Left hindlimb (tissue), 1 donor: ENCODE results near the gene GPR152.

Source experiments
- DNase-seq: peaks from one replicate; pipeline ENCODE4 v3.0.0-alpha.2; 2018

Gene GPR152

DNA sequence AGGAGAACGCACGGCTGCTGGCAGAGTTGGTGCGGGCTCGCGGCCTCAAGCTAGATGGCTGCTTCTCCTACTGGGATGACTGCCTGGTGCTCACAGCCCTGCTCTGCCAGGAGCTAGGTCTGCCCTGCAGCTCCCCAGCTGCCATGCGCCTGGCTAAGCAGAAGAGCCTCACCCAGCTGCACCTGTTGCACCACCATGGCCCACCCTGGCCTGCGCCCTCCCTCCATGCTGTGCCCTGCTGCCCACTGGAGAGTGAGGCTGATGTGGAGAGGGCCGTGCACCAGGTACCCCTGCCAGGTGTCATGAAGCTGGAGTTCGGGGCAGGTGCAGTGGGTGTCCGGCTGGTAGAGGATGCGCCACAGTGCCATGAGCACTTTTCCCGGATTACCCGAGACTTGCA is 29.1 kb downstream of the GPR152 start:
- no peak for DNase-seq

DNA sequence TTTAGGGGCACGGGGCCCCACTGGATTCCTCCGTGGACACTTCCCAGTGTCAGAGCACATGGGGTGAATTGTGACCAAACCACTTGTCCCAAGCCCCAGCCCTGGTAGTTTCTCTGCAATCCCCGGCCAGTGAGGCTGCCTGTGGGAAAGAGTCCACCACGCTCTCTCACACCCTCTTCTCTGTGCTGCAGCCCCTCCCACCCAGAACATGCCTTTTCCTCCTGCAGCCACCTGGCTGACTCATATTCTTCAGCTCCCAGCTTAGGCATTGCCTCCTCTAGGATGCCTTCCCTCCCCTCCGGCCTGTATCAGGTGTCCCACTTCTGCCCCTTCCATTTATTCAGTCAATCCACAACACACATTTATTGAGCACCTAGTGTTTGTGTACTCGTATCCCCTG is 29.6 kb downstream of the GPR152 start:
- DNase-seq = no peak

DNA sequence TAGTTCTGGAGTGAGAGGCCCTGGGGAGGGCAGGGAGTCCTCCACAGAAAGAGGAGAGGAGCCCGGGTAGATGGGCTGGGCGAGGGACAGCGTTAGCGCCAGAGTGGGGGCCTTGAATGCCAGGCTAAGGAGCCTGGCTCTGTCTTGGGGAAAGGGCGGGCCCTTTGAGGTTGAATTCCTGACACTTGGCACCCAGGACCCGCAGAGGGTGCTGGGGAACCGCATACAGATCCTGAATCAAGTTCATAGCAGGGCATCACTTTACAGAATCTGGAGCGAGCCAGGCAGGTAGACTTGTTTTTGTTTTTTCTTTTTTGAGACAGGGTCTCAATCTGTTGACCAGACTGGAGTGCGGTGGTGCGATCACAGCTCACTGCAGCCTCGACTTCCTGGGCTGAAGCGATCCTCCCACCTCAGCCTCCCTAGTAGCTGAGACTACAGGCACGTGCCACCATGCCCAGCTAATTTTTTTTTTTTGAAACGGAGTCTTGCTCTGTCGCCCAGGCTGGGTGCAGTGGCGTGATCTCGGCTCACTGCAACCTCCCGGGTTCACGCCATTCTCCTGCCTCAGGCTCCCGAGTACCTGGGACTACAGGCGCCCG is 31.0 kb downstream of the GPR152 start:
- DNase-seq = no peak

DNA sequence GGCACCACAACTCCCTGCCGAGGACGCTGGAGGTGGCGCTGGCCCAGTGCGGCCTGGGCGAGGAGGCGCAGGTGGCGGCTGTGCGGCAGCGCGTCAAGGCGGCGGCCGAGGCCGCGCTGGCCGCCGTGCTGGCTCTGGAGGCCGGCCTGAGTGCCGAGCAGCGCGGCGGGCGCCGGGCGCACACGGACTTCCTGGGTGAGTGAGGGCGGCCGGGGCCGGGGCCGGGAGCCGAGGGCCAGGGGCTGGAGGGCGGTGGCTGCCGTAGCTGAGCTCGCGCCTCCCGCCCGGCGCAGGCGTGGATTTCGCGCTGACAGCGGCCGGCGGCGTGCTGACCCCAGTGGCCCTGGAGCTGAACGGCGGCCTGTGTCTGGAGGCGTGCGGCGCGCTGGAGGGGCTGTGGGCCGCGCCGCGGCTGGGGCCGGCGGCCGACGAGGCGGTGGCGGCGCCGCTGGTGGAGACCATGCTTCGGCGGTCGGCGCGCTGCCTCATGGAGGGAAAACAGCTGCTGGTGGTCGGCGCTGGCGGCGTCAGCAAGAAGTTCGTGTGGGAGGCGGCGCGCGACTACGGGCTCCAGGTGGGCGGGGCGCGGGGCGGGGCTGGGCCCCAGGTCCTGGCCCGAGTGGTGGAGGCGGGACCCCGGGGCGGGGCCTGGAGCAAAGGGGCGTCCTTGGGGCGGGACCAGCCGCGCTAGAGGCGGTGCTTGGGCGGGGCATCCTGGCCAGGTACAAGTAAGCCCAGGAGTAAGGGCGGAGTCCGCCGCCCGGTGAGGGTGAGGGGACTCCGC is 31.7 kb downstream of the GPR152 start:
- DNase-seq = peak; percentile 97

DNA sequence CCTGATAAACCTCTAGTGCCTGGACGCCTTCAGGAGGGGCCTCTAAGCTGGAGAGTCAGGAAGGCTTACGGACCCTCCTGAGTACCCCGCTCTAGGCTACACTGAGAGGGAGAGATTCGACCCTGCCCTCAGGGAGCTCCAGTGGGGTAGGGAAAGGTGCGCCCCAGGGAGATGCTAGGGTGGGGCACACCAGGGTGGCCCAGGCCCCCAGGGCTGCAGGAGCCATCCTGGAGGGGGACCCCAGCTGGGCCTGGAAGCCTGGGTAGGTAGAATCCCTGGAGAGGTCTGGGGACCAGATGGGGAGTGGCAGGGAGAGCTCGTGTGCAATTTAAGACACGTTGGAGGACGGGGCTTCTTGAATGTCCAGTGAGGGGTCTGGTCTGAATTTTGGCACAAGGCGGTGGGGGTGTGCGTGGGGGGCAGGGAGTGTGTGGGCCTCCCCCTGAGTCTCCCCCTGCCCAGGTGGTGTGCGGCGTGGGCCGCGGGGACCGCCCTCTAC is 32.3 kb downstream of the GPR152 start:
- DNase-seq = no peak

DNA sequence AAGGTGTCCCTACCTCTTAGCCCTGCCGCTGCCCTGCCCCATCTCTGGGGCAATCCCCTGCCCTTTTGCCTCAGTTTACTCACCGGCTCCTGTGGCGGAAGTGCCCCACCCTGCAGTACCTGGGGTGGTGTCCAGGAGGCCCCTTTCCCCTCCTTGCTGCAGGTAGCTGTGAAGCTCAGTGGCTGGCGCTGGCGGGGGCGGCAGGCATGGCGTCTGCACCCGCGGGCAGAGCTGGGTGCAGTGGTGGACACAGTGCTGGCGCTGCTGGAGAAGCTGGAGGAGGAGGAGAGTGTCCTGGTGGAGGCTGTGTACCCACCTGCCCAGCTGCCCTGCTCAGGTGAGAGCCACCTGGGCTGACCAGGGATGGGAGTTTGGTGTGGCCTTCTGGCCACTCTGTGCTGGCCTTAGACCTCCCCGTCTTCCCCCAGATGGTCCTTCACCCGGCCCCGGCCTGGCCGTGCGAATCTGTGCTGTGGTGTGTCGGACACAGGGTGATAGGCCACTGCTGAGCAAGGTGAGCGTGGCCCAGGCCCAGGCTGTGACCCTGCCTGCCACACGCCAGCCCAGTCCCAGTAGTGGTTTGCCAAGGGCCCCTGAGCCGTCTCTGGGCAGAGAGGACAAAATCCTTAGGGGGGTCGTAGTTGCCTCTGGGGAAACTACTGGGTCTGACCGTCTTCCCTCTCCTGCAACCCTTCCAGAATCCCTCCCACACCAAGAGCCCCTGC is 33.0 kb downstream of the GPR152 start:
- DNase-seq = no peak

DNA sequence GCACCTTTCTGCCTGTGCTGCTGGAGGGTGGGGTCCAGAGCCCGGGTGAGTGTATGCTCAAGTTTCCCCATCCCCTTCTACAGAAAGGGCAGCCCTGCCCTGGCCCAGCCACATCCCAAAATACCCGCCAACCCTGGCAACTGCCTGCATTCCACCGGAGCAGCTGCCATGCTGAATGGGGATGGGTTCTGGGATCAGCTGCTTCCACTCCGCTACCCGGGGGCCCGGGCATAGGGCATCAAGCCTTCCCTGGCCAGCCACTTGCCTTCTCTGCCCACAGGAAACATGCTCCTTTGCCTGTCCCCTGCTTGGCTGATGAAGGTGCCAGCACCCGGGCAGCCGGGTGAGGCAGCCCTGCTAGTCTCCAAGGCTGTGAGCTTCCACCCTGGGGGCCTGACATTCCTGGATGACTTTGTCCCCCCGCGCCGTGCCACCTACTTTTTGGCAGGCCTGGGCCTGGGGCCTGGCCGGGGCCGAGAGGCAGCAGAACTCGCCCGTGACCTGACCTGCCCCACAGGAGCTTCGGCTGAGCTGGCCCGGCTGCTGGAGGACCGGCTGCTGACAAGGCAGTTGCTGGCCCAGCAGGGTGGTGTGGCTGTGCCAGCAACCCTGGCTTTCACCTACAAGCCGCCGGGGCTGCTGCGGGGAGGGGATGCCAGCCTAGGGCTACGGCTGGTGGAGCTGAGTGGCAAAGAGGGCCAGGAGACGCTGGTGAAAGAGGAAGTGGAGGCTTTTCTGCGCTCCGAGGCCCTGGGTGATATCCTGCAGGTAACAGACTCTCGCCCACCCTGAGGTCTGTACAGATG is 33.9 kb downstream of the GPR152 start:
- DNase-seq = peak; percentile 68

DNA sequence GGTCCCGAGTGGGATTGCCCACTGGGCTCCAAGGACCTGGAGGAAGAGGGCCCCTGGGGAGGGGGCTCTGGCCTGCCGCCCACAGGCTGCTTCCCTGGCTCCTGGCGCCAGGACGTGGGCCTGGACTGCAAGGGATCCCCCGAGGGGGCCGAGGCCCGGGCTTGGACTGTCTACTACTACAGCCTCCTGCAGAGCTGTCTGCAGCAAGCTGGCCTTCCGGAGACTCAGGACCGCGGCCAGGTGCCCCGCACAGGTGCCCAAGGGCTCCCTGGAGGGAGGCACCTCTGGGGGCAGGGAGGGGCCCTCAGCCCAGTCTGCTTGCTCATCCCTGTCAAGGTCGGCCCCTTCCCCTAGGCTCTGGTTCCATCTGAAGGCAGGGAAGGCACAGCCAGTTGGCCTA is 35.1 kb downstream of the GPR152 start:
- no peak for DNase-seq

DNA sequence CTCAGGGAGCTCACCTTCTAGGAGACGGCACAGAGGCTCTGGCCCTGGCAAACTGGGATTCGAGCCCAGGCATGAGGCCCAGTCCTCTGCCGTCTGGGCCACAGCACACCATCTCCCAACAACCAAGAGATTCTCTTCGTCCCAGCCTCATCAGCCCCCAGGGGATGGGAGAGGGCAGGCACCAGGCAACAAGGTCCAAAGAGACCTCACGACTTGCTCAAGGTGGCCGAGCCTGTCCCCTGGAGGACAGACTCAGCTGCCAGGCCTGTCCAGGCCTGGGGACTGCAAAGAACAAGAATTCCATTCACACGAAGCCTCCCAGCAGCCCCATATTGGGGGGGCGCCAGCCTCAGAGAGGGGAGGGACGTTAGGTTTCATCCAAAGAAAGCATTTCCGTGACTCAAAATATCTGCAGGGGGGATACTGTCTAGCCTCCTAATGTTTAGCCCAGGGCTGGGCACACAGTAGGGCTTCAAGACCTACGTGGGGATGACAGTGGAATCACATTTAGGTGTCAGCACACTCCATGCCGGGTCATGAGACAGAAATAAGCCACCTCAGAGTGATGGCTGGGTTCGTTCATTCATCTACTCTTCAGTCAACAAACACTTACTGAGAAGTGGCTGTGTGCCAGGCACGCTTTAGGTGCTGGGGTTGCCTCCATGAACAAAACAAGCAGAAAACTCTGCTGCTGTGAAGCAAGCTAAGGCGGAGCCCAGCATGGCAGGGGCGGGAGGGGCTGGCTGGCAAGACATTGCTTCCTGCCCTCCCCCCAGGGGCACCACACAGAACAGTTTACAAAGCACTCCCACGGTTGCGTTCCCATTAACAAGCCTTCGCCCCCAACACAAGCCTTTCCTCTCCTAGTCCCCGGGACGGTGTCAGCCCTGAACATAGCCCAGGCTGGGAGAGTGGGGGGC is 35.9 kb downstream of the GPR152 start:
- DNase-seq = no peak

DNA sequence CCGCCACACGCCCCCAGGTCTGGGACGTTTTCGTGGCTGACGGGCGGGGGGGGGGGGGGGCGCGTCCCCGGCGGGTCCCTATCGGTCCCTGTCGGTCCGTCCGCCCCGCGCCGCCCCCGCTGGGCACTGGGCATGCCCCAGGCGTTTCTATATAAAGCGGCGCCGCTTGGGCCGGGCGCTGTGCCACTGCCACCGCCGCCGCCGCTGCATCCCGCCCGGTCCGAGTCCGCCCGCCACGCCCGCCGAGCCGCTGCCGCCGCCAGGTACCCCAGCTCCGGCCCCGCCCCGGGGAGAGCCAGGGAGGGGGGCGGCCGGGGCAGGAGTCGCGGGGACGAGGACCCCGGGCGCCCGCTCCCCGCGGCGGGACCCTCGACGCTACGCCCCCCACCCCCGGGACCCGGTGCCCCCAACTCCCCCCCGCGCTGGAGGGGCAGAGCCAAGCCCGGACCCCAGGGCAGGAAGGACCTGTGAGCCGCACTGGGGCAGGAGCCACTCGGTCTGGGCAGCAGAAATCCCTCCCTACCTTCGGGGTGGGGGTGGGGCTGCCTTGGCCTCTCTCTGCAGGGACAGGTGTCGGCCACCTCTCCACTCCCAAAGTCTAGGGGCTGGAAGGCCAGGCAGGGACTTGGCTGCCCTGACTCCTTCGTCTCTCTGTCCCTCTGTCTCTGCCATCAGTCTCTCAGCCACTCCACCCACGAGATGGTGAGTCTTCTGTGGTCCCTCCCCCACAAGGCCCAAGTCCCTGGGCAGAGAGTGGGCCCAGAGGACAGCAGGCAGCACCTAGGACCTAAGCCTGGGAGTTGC is 36.8 kb downstream of the GPR152 start, which contains the start of gene CARNS1:
TSS of gene CARNS1 (plus strand) at position 178 of the 804 bp plus-strand sequence. CDS start at position 700, 522 bp downstream.
- DNase-seq = no peak

DNA sequence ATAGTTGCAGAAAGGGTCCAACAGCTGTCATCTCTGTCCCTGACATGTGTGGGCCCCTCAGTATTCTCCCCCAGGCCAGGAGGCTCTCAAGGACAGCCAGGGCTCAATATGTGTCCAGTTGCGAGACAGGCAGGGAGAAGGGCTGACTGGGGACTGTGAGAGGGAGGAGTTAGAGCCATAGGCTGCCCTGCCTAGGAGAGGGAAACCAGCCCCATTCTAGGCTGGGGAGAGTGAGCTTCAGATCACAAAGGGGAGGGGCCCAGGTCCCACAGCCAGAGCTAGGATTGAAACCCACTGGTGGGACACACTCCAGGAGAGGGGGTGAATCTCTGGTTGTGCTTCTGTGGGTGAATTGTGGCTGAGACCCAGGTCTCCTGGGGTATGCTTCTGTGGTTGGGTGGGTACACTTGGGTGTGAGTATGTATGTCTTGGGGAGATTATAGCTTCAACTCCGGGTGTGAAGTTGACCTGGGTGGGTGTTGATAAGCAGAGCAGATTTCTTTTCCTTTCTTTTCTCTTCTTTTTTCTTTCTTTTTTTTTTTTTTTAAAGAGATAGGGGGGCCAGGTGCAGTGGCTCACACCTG is 39.2 kb downstream of the GPR152 start:
- no peak for DNase-seq

DNA sequence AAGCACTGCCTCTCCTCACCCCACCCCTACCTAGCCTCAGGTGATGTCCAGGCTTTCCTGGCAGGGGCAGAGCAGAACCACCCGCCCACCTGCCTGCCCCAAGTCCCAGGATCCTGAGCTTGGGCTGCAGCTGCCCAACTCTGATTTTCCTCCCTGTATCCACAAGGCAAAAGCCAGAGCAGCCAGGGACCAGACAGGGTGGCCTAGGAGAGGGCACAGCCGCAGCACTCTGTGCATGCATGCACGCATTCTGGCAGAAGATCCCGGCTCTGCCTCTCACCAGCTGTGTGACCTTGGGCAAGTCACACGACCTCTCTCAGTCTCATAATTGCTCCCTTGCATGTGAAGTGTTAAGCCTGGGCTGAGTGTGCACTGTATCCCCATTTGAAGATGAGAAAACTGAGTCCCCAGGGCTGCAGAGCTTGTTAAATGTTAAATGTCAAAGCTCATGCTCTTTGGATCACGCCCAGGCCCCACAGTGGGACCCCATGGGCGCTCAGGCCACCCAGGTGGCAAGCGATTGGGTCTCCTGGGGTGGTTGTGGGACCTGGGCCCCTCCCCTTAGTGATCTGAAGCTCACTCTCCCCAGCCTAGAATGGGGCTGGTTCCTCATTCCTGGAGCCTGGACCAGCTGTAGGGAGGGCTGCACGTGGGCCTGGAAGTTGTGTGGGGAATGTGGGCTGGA is 39.9 kb downstream of the GPR152 start:
- no peak for DNase-seq

DNA sequence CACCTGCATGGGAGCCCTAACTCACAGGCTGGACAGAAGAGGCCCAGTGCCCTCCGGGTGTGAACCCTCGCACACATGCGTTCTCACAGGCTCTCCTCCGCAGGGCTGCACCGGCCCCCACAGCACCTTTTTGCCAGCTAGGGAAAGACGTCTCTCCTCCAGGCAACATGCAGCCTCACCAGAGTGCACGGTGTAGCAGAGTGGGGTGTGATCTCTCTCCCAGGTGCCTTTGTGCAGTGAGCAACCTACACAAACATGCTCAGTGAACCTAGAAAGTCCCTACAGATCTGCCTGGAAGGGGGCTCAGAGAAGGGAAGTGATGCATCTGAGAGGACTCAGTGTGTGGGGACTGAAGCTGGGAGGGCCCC is 40.8 kb downstream of the GPR152 start:
- no peak for DNase-seq

DNA sequence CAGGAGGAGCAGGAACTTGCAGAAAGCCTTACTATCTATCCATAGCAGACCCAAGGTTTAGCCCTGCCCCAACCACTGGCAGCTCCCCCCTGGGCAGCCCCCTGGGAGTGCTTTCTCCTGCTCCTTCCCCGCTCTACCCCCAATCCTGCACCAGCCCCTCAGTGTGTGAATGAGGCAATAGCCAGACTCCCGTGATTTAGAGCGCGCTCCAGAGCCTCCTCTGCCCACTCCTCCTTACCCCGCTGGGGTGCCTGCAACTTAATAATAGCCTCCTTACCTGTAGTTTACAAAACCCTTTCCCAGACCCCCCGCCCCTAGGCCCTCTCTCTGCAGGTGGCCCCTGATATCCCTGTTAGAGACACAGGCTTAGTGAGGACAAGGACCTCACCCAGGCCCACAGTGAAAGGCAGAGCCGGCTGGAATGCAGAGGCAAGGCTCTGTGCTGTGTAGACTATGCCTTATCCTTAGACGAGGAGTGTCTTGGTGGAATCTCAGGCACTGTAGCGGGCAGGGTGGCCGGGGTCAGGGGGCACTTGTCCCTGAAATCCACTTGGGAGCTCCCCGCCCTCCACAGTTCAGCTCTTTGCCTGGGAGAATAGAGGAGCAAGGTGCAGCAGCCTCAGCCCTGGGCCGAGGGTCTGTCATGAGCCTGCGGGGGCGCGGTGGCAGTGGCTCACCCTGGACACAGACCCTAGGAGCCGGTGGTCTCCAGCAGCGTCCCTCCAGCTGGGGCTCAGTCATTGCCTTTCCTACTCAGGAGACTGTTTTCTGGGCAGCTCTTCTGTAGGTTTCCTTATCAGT is 41.3 kb downstream of the GPR152 start:
- no peak for DNase-seq

DNA sequence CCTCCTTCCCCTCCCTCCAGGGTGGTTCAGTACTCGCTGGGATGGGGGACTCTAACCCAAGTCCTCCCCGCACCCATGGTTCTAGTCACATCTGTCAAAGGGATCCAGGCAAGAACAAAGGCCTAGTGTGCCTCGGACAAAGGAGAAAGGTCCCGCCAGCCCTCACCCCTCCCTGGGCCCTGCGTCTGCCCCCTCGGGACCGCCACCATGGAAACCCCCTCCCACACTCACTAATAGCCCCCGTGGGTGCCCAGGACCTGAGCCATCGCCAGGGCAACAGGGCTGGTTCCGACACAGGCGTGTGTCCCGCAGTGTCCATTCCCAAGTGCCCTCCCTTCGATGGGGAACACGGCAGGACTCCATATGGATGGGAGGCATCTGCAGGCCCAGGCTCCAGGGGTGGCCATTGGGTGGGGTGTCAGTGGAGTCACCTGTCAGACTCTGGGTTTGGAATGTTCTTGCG is 42.1 kb downstream of the GPR152 start:
- DNase-seq = no peak

DNA sequence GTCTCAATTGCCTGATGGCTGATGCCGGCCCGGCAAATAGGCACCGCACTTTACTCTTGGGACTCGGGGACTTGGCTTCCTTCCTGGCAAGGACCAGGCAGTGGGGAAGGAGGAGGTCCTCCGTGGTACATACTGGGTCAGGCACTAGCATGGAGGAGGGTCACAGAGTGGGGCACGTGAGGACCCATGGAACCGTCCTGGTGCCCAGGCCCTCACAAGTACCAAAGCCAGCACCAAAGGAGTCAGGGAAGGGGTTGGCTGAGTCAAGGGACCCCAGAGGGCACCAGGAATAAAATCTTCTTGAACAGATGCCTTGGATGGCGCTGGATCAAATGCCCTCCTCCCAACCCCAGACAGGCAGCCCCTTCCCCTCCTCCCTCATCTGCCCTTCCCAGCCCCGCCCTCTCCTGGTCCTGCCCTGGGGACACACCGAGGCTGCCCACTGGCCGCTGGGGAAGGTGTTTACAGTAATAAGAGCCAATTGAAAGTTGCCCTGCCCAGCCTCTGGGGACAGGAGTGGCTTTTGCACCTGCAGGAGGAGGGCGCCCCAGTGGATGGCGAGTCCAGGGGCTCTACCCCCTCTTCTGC is 42.7 kb downstream of the GPR152 start:
- no peak for DNase-seq

DNA sequence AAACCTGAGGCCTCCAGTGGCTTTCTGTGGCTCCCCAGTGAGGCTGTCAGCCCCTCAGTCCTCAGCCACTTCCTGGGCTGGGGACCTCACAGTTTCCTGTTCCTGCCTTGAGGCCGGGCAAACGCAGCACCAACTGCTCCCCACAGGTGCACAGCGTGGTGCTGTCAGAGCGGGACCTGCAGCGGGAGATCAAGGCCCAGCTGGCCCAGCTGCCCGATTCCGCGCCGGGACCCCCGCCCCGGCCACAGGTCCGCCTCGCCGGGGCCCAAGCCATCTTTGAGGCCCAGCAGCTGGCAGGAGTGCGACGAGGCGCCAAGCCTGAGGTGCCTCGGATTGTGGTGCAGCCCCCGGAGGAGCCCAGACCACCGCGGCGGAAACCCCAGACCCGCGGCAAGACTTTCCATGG is 43.3 kb downstream of the GPR152 start:
- no peak for DNase-seq

DNA sequence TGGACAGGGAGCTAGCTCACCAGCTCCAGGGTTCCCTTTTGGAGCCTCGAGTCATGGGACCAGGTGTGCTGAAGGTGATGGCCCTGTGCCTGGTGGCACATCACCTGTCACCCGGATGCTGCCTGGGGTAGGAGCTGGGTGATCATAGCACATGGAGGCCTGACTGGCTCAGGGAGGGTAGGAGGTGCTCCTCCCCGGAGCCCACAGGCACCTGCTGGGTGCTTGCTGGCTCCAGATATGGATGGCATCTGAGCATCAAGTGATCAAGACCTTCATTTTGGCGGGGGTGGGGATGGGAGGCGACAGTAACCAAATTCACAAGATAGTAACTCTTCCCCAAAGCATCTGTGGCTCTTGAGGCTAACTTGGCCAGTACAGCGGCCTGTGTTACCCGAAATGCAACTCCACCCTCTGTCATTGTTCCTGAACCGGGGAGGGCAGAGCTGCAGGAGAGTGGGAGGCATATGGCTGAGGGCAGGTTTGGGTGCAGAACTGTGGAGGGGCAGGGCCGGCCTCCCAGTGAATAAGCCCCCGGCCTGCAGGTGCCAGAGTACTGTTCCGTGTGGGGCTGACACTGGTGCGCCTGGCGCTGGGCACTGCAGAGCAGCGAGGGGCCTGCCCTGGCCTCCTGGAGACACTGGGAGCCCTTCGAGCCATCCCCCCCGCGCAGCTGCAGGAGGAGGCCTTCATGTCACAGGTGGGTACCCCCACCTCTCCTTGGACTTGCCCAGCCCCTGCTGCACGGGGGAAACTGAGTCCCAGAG is 43.9 kb downstream of the GPR152 start:
- DNase-seq = no peak
